HepG2 (cell line): ENCODE data around the gene IPO13. TPM values are rescaled to one million over a fixed set of nuclear protein-coding genes. Genes with fewer than 3 reads are reported as not detected.

Source experiments
- AGO2 ChIP-seq: fragments of 200-400 bp; formaldehyde crosslinking; optimal IDR thresholded peaks from 2 replicates; pipeline ENCODE3; 2017; ENCODE audit warnings: mild to moderate bottlenecking, low read depth, low read length, moderate library complexity
- BCL6 ChIP-seq: IDR thresholded peaks from 2 replicates; pipeline ENCODE4 v1.6.1; 2016; ENCODE audit warnings: missing genetic modification reagents, missing compliant biosample characterization
- BRD4 ChIP-seq: sonication (generic); formaldehyde crosslinking; IDR thresholded peaks from 2 replicates; pipeline ENCODE4 v1.4.0; 2020; ENCODE audit warnings: missing genetic modification reagents
- CEBPZ ChIP-seq: IDR thresholded peaks from 2 replicates; pipeline ENCODE4 v1.6.1; 2012; ENCODE audit warnings: low read length, improper control_type of control experiment
- GFI1 ChIP-seq: sonication (generic); formaldehyde crosslinking; IDR thresholded peaks from 2 replicates; pipeline ENCODE4 v1.5.0; 2020; ENCODE audit warnings: missing genetic modification reagents, mild to moderate bottlenecking, borderline replicate concordance
- HIVEP1 ChIP-seq: sonication (generic); formaldehyde crosslinking; IDR thresholded peaks from 2 replicates; pipeline ENCODE4 v1.4.0; 2020; ENCODE audit warnings: mild to moderate bottlenecking, missing genetic modification reagents
- HNF1B ChIP-seq: sonication (generic); formaldehyde crosslinking; IDR thresholded peaks from 2 replicates; pipeline ENCODE4 v1.5.1; 2020; ENCODE audit warnings: mild to moderate bottlenecking, moderate library complexity, missing genetic modification reagents
- KDM5B ChIP-seq: sonication (generic); formaldehyde crosslinking; IDR thresholded peaks from 2 replicates; pipeline ENCODE4 v1.4.0; 2020; ENCODE audit warnings: missing genetic modification reagents, mild to moderate bottlenecking, borderline replicate concordance
- MIXL1 ChIP-seq: IDR thresholded peaks from 2 replicates; pipeline ENCODE4 v1.6.1; 2016
- MZF1 ChIP-seq: sonication (generic); formaldehyde crosslinking; IDR thresholded peaks from 2 replicates; pipeline ENCODE4 v1.8.1; 2023; ENCODE audit warnings: mild to moderate bottlenecking, missing genetic modification reagents, borderline replicate concordance
- NR0B2 ChIP-seq: sonication (generic); formaldehyde crosslinking; IDR thresholded peaks from 2 replicates; pipeline ENCODE4 v1.4.0; 2020; ENCODE audit warnings: mild to moderate bottlenecking, missing genetic modification reagents
- NRL ChIP-seq: sonication (generic); formaldehyde crosslinking; IDR thresholded peaks from 2 replicates; pipeline ENCODE4 v1.5.0; 2020; ENCODE audit warnings: missing genetic modification reagents, mild to moderate bottlenecking, moderate library complexity, borderline replicate concordance
- POLR2AphosphoS5 ChIP-seq: IDR thresholded peaks from 2 replicates; pipeline ENCODE4 v1.6.1; 2012; ENCODE audit warnings: low read depth, low read length
- SETDB1 ChIP-seq: sonication (generic); formaldehyde crosslinking; IDR thresholded peaks from 2 replicates; pipeline ENCODE4 v1.5.1; 2020; ENCODE audit warnings: missing genetic modification reagents, mild to moderate bottlenecking, borderline replicate concordance
- TFDP1 ChIP-seq: IDR thresholded peaks from 2 replicates; pipeline ENCODE4 v1.6.1; 2016; ENCODE audit warnings: missing compliant biosample characterization, missing genetic modification reagents, borderline replicate concordance
- TFDP2 ChIP-seq: sonication (generic); formaldehyde crosslinking; IDR thresholded peaks from 2 replicates; pipeline ENCODE4 v1.4.0; 2020; ENCODE audit warnings: missing genetic modification reagents
- ZNF17 ChIP-seq: sonication (generic); formaldehyde crosslinking; IDR thresholded peaks from 2 replicates; pipeline ENCODE4 v1.5.0; 2020; ENCODE audit warnings: mild to moderate bottlenecking, missing genetic modification reagents
- ZNF382 ChIP-seq: sonication (generic); formaldehyde crosslinking; IDR thresholded peaks from 2 replicates; pipeline ENCODE4 v1.5.0; 2020; ENCODE audit warnings: missing genetic modification reagents, mild to moderate bottlenecking, borderline replicate concordance
- ZNF670 ChIP-seq: sonication (generic); formaldehyde crosslinking; IDR thresholded peaks from 2 replicates; pipeline ENCODE4 v1.8.0; 2022; ENCODE audit warnings: mild to moderate bottlenecking, missing genetic modification reagents, borderline replicate concordance
- ZNF792 ChIP-seq: IDR thresholded peaks from 2 replicates; pipeline ENCODE4 v1.6.1; 2016
- polyA plus RNA-seq, 8 experiments: library from polyadenylated mRNA; depleted of rRNA in 3 of 8; stranded (reverse) in 7 of 8; unstranded in 1 of 8; fragments of >200 nt; fragmentation: Illumina TruSeq in 4 of 8; extraction: Trizol in 4 of 8; gene quantifications; 2 replicates each; pipeline versions ENCODE4 v1.2.1 to v1.2.3, GENCODE V29; 2011 to 2016; ENCODE audit warnings: low read depth in 4 of 8, missing spikeins in 1 of 8, mixed read lengths in 1 of 8; ENCODE audit not compliant: insufficient read depth in 1 of 8
- total RNA-seq, 5 experiments: library from RNA; depleted of rRNA; stranded (reverse); fragments of >200 nt; fragmentation: Illumina TruSeq; extraction: Trizol; gene quantifications; 2 replicates each; pipeline ENCODE4 v1.2.3, GENCODE V29; 2016; ENCODE audit warnings: low read depth in 1 of 5

Gene IPO13
- total and polyA plus RNA-seq, 2 of the 13 experiments (the other 11 are each of a cell fraction or from before 2014, with no cell fraction given): 12.9 to 15.6 TPM

- peak; percentile 10; the same call in 1 of the 2 replicates for TF ChIP-seq HNF1B (CRISPR knock-in tag)
- TF ChIP-seq ZNF792 (CRISPR knock-in tag): 0 out of 2 replicates have a peak, but pooled peaks have one; percentile 18
- TF ChIP-seq NRL (CRISPR knock-in tag): 0 out of 2 replicates have a peak, but pooled peaks have one; percentile 63
- TF ChIP-seq ZNF670 (CRISPR knock-in tag): no peak
- TF ChIP-seq MIXL1: no peak; the same call in 1 of the 2 replicates
- TF ChIP-seq NR0B2: peak; percentile 81; the same call in 1 of the 2 replicates
- no peak for TF ChIP-seq SETDB1 (CRISPR knock-in tag)
- TF ChIP-seq KDM5B (CRISPR knock-in tag): 0 out of 2 replicates have a peak, but pooled peaks have one; percentile 41
- peak; percentile 21; the same call in 1 of the 2 replicates for TF ChIP-seq TFDP1 (CRISPR knock-in tag)
- TF ChIP-seq AGO2: peak; percentile 59
- TF ChIP-seq ZNF382 (CRISPR knock-in tag): no peak
- no peak for TF ChIP-seq ZNF17
- no peak for TF ChIP-seq CEBPZ
- 0 out of 2 replicates have a peak, but pooled peaks have one; percentile 14 for TF ChIP-seq BRD4 (CRISPR knock-in tag)
- TF ChIP-seq GFI1 (CRISPR knock-in tag): no peak
- TF ChIP-seq TFDP2 (CRISPR knock-in tag): peak; percentile 37; the same call in 1 of the 2 replicates
- peak; percentile 44; the same call in 1 of the 2 replicates for TF ChIP-seq HIVEP1 (CRISPR knock-in tag)
- no peak for TF ChIP-seq MZF1 (CRISPR knock-in tag)
- TF ChIP-seq BCL6 (CRISPR knock-in tag): peak; percentile 91
- TF ChIP-seq POLR2AphosphoS5: peak; percentile 64
Measured at GRCh38 chr1:43969746-43970466, 23.2 kb downstream of the IPO13 start, which contains the start of gene DPH2 (continued).
